H9 (cell line): Measurements from ENCODE around the gene MROH2B. TPM values are rescaled to one million over a fixed set of nuclear protein-coding genes. Genes with fewer than 3 reads are reported as not detected.

Experiments used
- DNase-seq: peaks from one replicate; pipeline ENCODE4 v3.0.0-alpha.2; 2017
- H2AFZ ChIP-seq: one replicate; pipeline ENCODE4 v1.6.1; 2013; ENCODE audit warnings: mild to moderate bottlenecking, low read length, control low read depth, moderate library complexity
- H2AK5ac ChIP-seq: 2 replicates; pipeline ENCODE4 v1.6.1; 2013; ENCODE audit warnings: low read length, control low read depth, mixed read lengths; ENCODE audit not compliant: insufficient read length
- H2BK120ac ChIP-seq: one replicate; pipeline ENCODE4 v1.6.1; 2013; ENCODE audit warnings: low read depth, mild to moderate bottlenecking, low read length, control low read depth, inconsistent platforms; ENCODE audit not compliant: poor library complexity, severe bottlenecking
- H2BK12ac ChIP-seq: 2 replicates; pipeline ENCODE4 v1.6.1; 2013; ENCODE audit warnings: low read length, control low read depth, mixed read lengths, low read depth; ENCODE audit not compliant: insufficient read length
- H2BK15ac ChIP-seq: 2 replicates; pipeline ENCODE4 v1.6.1; 2013; ENCODE audit warnings: low read depth, low read length, control low read depth
- H2BK20ac ChIP-seq: one replicate; pipeline ENCODE4 v1.6.1; 2013; ENCODE audit warnings: low read depth, mild to moderate bottlenecking, low read length, control low read depth, inconsistent platforms; ENCODE audit not compliant: poor library complexity, severe bottlenecking
- H2BK5ac ChIP-seq: 2 replicates; pipeline ENCODE4 v1.6.1; 2013; ENCODE audit warnings: low read length, control low read depth, mixed read lengths; ENCODE audit not compliant: insufficient read length
- H3K14ac ChIP-seq: 2 replicates; pipeline ENCODE4 v1.6.1; 2013; ENCODE audit warnings: low read length, control low read depth; ENCODE audit not compliant: insufficient read depth
- H3K18ac ChIP-seq: 2 replicates; pipeline ENCODE4 v1.6.1; 2013; ENCODE audit warnings: low read depth, mild to moderate bottlenecking, mixed read lengths, low read length, control low read depth; ENCODE audit not compliant: insufficient read length
- H3K23ac ChIP-seq: 2 replicates; pipeline ENCODE4 v1.6.1; 2013; ENCODE audit warnings: low read length, control low read depth, mixed read lengths, low read depth; ENCODE audit not compliant: insufficient read length
- H3K23me2 ChIP-seq: 2 replicates; pipeline ENCODE4 v1.6.1; 2013; ENCODE audit warnings: low read depth, mild to moderate bottlenecking, mixed read lengths, low read length, control low read depth; ENCODE audit not compliant: insufficient read length, poor library complexity, severe bottlenecking
- H3K27ac ChIP-seq: 2 replicates; pipeline ENCODE4 v1.5.1; 2013; ENCODE audit warnings: low read length, control low read depth, mixed read lengths, low read depth; ENCODE audit not compliant: insufficient read length
- H3K27me3 ChIP-seq: 2 replicates; pipeline ENCODE4 v1.6.1; 2013; ENCODE audit warnings: low read length, control low read depth, inconsistent platforms; ENCODE audit not compliant: insufficient read depth
- H3K4ac ChIP-seq: 2 replicates; pipeline ENCODE4 v1.6.1; 2013; ENCODE audit warnings: low read depth, mild to moderate bottlenecking, control low read depth, inconsistent platforms, low read length, moderate library complexity
- H3K4me1 ChIP-seq: 2 replicates; pipeline ENCODE4 v1.6.1; 2013; ENCODE audit warnings: low read length, control low read depth, inconsistent platforms; ENCODE audit not compliant: insufficient read depth
- H3K4me2 ChIP-seq: 2 replicates; pipeline ENCODE4 v1.6.1; 2013; ENCODE audit warnings: low read length, control low read depth, mixed read lengths; ENCODE audit not compliant: insufficient read length, insufficient read depth
- H3K56ac ChIP-seq: 2 replicates; pipeline ENCODE4 v1.6.1; 2013; ENCODE audit warnings: low read depth, mild to moderate bottlenecking, mixed read lengths, low read length, control low read depth; ENCODE audit not compliant: insufficient read length
- H3K79me1 ChIP-seq: 2 replicates; pipeline ENCODE4 v1.6.1; 2013; ENCODE audit warnings: low read depth, mild to moderate bottlenecking, moderate library complexity, low read length, control low read depth, inconsistent platforms; ENCODE audit not compliant: insufficient read depth, poor library complexity, severe bottlenecking
- H3K79me2 ChIP-seq: 2 replicates; pipeline ENCODE4 v1.6.1; 2013; ENCODE audit warnings: low read length, control low read depth, inconsistent platforms; ENCODE audit not compliant: insufficient read depth
- H3K9ac ChIP-seq: 2 replicates; pipeline ENCODE4 v1.6.1; 2013; ENCODE audit warnings: low read length, control low read depth, mixed read lengths; ENCODE audit not compliant: insufficient read length; ENCODE audit errors: extremely low read depth
- H3K9me3 ChIP-seq: one replicate; pipeline ENCODE4 v1.6.1; 2013; ENCODE audit warnings: low read depth, low read length, inconsistent platforms; ENCODE audit not compliant: control insufficient read depth
- H3T11ph ChIP-seq: one replicate; pipeline ENCODE4 v1.6.1; 2013; ENCODE audit warnings: mild to moderate bottlenecking, low read length, control low read depth, inconsistent platforms
- H4K20me1 ChIP-seq: one replicate; pipeline ENCODE4 v1.6.1; 2013; ENCODE audit not compliant: control insufficient read depth, insufficient read length, insufficient read depth
- H4K5ac ChIP-seq: 2 replicates; pipeline ENCODE4 v1.6.1; 2013; ENCODE audit warnings: low read depth, mild to moderate bottlenecking, mixed read lengths, low read length, control low read depth; ENCODE audit not compliant: insufficient read length
- H4K8ac ChIP-seq: replicated peaks from 2 replicates; pipeline ENCODE4 v1.6.1; 2013; ENCODE audit warnings: low read length, control low read depth, mixed read lengths, low read depth; ENCODE audit not compliant: insufficient read length
- H4K91ac ChIP-seq: 2 replicates; pipeline ENCODE4 v1.6.1; 2013; ENCODE audit warnings: low read depth, mild to moderate bottlenecking, moderate library complexity, mixed read lengths, low read length, control low read depth; ENCODE audit not compliant: insufficient read length
- H3K27ac Mint-ChIP-seq, 3 experiments: 2 replicates in 2 of 3; 3 replicates in 1 of 3; pipeline ENCODE4 v1.8.0; 2020 to 2021; ENCODE audit warnings: mixed read lengths in 3 of 3, mild to moderate bottlenecking in 1 of 3, moderate library complexity in 1 of 3
- H3K27me3 Mint-ChIP-seq: 2 replicates; pipeline ENCODE4 v1.8.0; 2021; ENCODE audit warnings: low read depth, mild to moderate bottlenecking, moderate library complexity, mixed read lengths
- H3K36me3 Mint-ChIP-seq, 3 experiments: 2 replicates in 2 of 3; 3 replicates in 1 of 3; pipeline ENCODE4 v1.8.0; 2020 to 2021; ENCODE audit warnings: low read depth in 3 of 3, mixed read lengths in 3 of 3; ENCODE audit not compliant: insufficient read depth in 1 of 3
- H3K4me1 Mint-ChIP-seq, 2 experiments: 2 replicates each; pipeline ENCODE4 v1.8.0; 2020; ENCODE audit warnings: mixed read lengths in 2 of 2
- H3K4me3 Mint-ChIP-seq, 2 experiments: 2 replicates in 1 of 2; 3 replicates in 1 of 2; pipeline ENCODE4 v1.8.0; 2020 to 2021; ENCODE audit warnings: mild to moderate bottlenecking in 2 of 2, mixed read lengths in 2 of 2, moderate library complexity in 1 of 2
- H3K9me3 Mint-ChIP-seq, 2 experiments: 2 replicates in 1 of 2; 3 replicates in 1 of 2; pipeline ENCODE4 v1.8.0; 2020; ENCODE audit warnings: mild to moderate bottlenecking in 2 of 2, mixed read lengths in 2 of 2, moderate library complexity in 1 of 2
- CTCF ChIP-seq: fragments of 200-600 bp; sonication (generic); conservative IDR thresholded peaks from 3 replicates; pipeline ENCODE4 v1.8.0; 2021; ENCODE audit warnings: antibody characterized with exemption, mild to moderate bottlenecking
- WGBS: extraction: QIAGEN DNeasy Blood & Tissue Kit; methylation state at CpG from one replicate; pipeline ENCODE4 v1.1.7; 2013; ENCODE audit warnings: missing lambda C conversion rate, low lambda C conversion rate, mixed read lengths; ENCODE audit not compliant: insufficient read length; ENCODE audit errors: extremely low coverage; 5-methylcytosine and 5-hydroxymethylcytosine counted together
- total RNA-seq: library from RNA; stranded (reverse); gene quantifications from 2 replicates; pipeline ENCODE4 v1.2.1, GENCODE V29; 2021

MROH2B gene
- total RNA-seq, 1 experiment from 2014 or later, result not detected

- Histone ChIP-seq H4K8ac (no peak overlapping the region), H2BK15ac (no peak overlapping the region), H3K56ac (no peak overlapping the region), H2BK12ac (no peak overlapping the region), H4K91ac (no peak overlapping the region), H2AK5ac (no peak overlapping the region), H4K5ac (no peak overlapping the region), H3K14ac (no peak overlapping the region), H3K18ac (no peak overlapping the region), H2AFZ (no peak overlapping the region), H3K27ac (no peak overlapping the region), H3K79me2 (no peaks in the 10 kb centered on the region), H3K4me2 (no peak overlapping the region), H3K23me2 (no peaks in the 10 kb centered on the region), H3K4me1 (no peaks in the 10 kb centered on the region; the same call in 1 of the 2 replicates), H3K4ac (no peak overlapping the region), H3K27me3 (no peaks in the 10 kb centered on the region), H2BK5ac (no peak overlapping the region), H2BK120ac (no peak overlapping the region), H3K9ac (no peak overlapping the region), H4K20me1 (no peaks in the 10 kb centered on the region), H3K23ac (no peak overlapping the region), H2BK20ac (no peak overlapping the region), H3K9me3 (no peaks in the 10 kb centered on the region), H3K79me1 (no peaks in the 10 kb centered on the region), H3T11ph (no peak overlapping the region)
- TF ChIP-seq CTCF, result no peak
- H3K27me3 Mint-ChIP-seq, result no peaks in the 10 kb centered on the region
- H3K27ac Mint-ChIP-seq, result no peak overlapping the region
- no peak overlapping the region for H3K4me3 Mint-ChIP-seq
- no peaks in the 10 kb centered on the region; a peak in 1 of 5 replicates for H3K9me3 Mint-ChIP-seq
- no peaks in the 10 kb centered on the region for H3K36me3 Mint-ChIP-seq
- peaks cover 6 to 8% of the 10 kb centered on the region in 2 experiments for H3K4me1 Mint-ChIP-seq
- no CpG with 5 or more reads among the region's 3 CpGs for WGBS
- DNase-seq, result no peak
Measured at GRCh38 chr5:40973364-40974004, 97.7 kb downstream of the MROH2B start.
